ENCODE results near the gene ZKSCAN8. TPM values are rescaled to one million over a fixed set of nuclear protein-coding genes. Genes with fewer than 3 reads are reported as not detected.

ZKSCAN8 gene
- total and polyA plus RNA-seq, 11 donors = 3.8 to 17.7 (median 13.4) TPM

DNA sequence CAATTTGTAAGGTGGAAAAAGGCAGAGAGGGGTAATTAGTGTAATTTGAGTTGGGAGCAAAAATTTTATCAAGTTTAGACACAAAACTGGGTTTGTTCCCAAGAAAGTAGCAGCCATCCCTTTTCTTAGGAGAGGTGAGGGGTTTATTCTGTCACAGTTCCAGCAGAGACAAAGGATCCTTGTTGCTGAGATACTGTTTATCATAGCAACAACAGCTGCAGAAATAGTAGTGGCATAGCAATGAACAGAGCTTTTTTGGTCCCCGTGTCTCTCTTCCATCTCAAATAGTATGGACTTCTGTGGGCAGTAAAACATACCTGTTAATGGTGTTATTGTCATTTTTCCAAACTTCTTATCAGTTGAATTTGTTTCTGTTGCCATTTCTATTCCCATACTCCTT is 23.9 kb downstream of the ZKSCAN8 start:
- intact Hi-C loops (cut with DNase I) = no loop called here
- TF ChIP-seq, protein P1, sequence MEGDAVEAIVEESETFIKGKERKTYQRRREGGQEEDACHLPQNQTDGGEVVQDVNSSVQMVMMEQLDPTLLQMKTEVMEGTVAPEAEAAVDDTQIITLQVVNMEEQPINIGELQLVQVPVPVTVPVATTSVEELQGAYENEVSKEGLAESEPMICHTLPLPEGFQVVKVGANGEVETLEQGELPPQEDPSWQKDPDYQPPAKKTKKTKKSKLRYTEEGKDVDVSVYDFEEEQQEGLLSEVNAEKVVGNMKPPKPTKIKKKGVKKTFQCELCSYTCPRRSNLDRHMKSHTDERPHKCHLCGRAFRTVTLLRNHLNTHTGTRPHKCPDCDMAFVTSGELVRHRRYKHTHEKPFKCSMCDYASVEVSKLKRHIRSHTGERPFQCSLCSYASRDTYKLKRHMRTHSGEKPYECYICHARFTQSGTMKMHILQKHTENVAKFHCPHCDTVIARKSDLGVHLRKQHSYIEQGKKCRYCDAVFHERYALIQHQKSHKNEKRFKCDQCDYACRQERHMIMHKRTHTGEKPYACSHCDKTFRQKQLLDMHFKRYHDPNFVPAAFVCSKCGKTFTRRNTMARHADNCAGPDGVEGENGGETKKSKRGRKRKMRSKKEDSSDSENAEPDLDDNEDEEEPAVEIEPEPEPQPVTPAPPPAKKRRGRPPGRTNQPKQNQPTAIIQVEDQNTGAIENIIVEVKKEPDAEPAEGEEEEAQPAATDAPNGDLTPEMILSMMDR (IDR thresholded peaks at IDR 0.05) = no peak
- no peak for TF ChIP-seq POLR2A (IDR thresholded peaks at IDR 0.05)
- Histone ChIP-seq H3K9me3 (no peaks in the 10 kb centered on the region), H3K36me3 (no peaks in the 10 kb centered on the region), H3K4me3 (no peak overlapping the region), H3K27ac (no peak overlapping the region), H3K27me3 (no peaks in the 10 kb centered on the region), H3K4me1 (peaks cover 0 to 9% (median 5%) of the 10 kb centered on the region in 12 donors)
- no peak for ATAC-seq
- WGBS, 4 donors = 33 to 53% (median 44%) methylated on average over 1 of the region's 1 CpG
- DNase-seq = no peak

DNA sequence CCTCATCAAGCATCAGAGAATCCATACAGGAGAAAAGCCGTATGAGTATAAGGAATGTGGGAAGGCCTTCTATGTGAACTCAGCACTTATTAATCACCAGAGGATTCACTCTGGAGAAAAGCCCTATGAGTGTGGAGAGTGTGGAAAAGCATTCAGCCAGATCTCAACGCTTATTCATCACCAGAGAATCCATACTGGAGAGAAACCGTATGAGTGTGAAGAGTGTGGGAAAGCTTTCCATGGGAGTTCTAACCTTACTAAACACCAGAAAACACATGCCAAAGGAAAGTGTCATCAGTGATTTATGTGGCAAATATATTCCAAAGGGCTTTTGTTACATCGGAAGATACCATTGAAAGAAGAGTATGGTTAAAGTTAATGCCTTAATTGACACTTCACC is 25.4 kb downstream of the ZKSCAN8 start:
- TF ChIP-seq, protein P1 (IDR thresholded peaks at IDR 0.05) = no peak
- no peak for TF ChIP-seq POLR2A (IDR thresholded peaks at IDR 0.05)
- Histone ChIP-seq H3K27me3 (no peaks in the 10 kb centered on the region), H3K9me3 (no peaks in the 10 kb centered on the region), H3K4me1 (peaks cover 0 to 4% (median 0%) of the 10 kb centered on the region in 12 donors), H3K27ac (no peak overlapping the region), H3K4me3 (no peak overlapping the region), H3K36me3 (peaks cover 0 to 3% (median 0%) of the 10 kb centered on the region in 9 donors)
- no peak for ATAC-seq
- intact Hi-C loops (cut with DNase I) = no loop called here
- WGBS, 4 donors = 75 to 86% (median 82%) methylated on average over 4 of the region's 4 CpGs
- no peak for DNase-seq

DNA sequence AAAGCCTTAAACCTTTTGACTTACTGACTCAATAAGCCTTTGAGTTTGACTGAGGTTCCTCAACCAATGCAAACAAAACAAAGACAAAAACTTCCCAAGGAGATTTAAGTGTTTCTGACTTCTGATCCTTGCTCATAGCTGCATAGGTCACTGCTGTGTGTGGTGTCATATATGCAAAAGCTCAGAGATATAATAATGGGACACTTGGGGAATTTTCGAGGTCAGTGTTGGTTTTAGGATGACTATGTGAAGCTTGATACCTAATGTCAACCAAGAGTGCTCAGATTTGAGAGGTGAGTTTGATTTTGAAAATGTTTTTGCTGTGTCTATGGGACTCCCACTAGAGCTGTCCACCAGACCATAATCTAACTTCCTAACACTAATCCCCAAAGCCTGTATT is 26.2 kb downstream of the ZKSCAN8 start:
- no peaks in the 10 kb centered on the region for H3K9me3 ChIP-seq
- WGBS, 4 donors = 65 to 83% (median 73%) methylated on average over 1 of the region's 1 CpG
- no peaks in the 10 kb centered on the region for H3K4me1 ChIP-seq
- intact Hi-C loops (cut with DNase I) = no loop called here
- H3K27me3 ChIP-seq = no peaks in the 10 kb centered on the region
- DNase-seq (no peak), ATAC-seq (no peak)
- peaks cover 0 to 3% (median 0%) of the 10 kb centered on the region in 9 donors for H3K36me3 ChIP-seq
- no peak for TF ChIP-seq POLR2A (IDR thresholded peaks at IDR 0.05)
- TF ChIP-seq, protein P1 (IDR thresholded peaks at IDR 0.05) = no peak
- no peak overlapping the region for H3K27ac ChIP-seq
- H3K4me3 ChIP-seq = no peak overlapping the region

DNA sequence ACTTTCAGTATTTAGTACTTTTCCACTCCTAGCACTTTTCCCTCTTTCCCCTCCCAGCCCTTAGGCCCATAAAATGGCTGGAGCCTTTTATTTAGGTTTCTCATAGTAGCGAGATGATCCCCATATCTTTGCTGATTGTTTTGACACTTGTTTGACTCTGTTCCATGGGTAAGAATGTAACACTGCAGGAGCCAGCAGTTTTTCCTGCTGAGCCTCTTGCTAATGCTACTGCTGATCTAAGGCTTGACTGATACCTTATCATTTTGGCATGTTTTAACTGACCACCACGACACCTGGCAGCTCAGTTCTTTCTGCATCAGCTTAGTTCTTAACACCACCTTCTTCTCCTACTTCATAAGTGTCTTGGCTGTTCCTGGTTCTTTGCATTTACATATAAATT is 29.6 kb downstream of the ZKSCAN8 start:
- no peaks in the 10 kb centered on the region for H3K4me1 ChIP-seq
- DNase-seq (no peak), ATAC-seq (no peak)
- WGBS, 4 donors = 34 to 53% (median 45%) methylated on average over 2 of the region's 2 CpGs
- H3K36me3 ChIP-seq = peaks cover 0 to 3% (median 0%) of the 10 kb centered on the region in 9 donors
- no peaks in the 10 kb centered on the region for H3K27me3 ChIP-seq
- intact Hi-C loops (cut with DNase I) = no loop called here
- no peak overlapping the region for H3K27ac ChIP-seq
- no peak overlapping the region for H3K4me3 ChIP-seq
- H3K9me3 ChIP-seq = peaks cover 0 to 2% (median 0%) of the 10 kb centered on the region in 12 donors
- no peak for TF ChIP-seq POLR2A (IDR thresholded peaks at IDR 0.05)
- TF ChIP-seq, protein P1 (IDR thresholded peaks at IDR 0.05) = no peak
